Uterus (tissue), 4 donors: ENCODE results near the gene CPA4. TPM values are rescaled to one million over a fixed set of nuclear protein-coding genes. Genes with fewer than 3 reads are reported as not detected.
"Not testable (repeated sequence)": the region's sequence is repeated elsewhere in the genome, so short reads cannot be mapped to it uniquely, and the experiment has no call there.

Experiments
- DNase-seq, 2 donors: peaks; one replicate each; pipeline ENCODE4 v3.0.0-alpha.2; 2019 to 2020
- H3K27ac ChIP-seq, 2 donors: fragments of 200-600 bp; sonication (generic); 1 replicate in 1 of 2; 2 replicates in 1 of 2; pipeline ENCODE4 v1.5.1; 2016 to 2018
- H3K27me3 ChIP-seq, 2 donors: fragments of 200-600 bp; sonication (generic); one replicate each; pipeline ENCODE4 v1.5.1; 2018 to 2019; ENCODE audit warnings: control low read depth in 1 of 2
- H3K36me3 ChIP-seq, 2 donors: fragments of 200-600 bp; sonication (generic); one replicate each; pipeline ENCODE4 v1.5.1; 2019; ENCODE audit warnings: control low read depth in 1 of 2
- H3K4me1 ChIP-seq, 2 donors: fragments of 200-600 bp; sonication (generic); one replicate each; pipeline ENCODE4 v1.5.1; 2018 to 2019; ENCODE audit warnings: control low read depth in 1 of 2
- H3K4me3 ChIP-seq, 2 donors: fragments of 200-600 bp; sonication (generic); 1 replicate in 1 of 2; 2 replicates in 1 of 2; pipeline ENCODE4 v1.5.1; 2018 to 2019; ENCODE audit warnings: mild to moderate bottlenecking in 1 of 2
- H3K9me3 ChIP-seq, 2 donors: fragments of 200-600 bp; sonication (generic); one replicate each; pipeline ENCODE4 v1.5.1; 2019; ENCODE audit warnings: control low read depth in 1 of 2
- CTCF ChIP-seq, 4 experiments: fragments of 200-600 bp in 2 of 4; fragments of 450-650 bp in 2 of 4; sonication (generic) in 2 of 4; IDR thresholded peaks; one replicate each; pipeline ENCODE4 v1.5.1; 2016 to 2019; ENCODE audit warnings: antibody characterized with exemption in 4 of 4, mild to moderate bottlenecking in 2 of 4, moderate library complexity in 1 of 4
- POLR2A ChIP-seq, 2 donors: fragments of 450-650 bp; IDR thresholded peaks; one replicate each; pipeline ENCODE4 v1.6.1; 2016; ENCODE audit warnings: antibody characterized with exemption in 2 of 2, mild to moderate bottlenecking in 1 of 2, moderate library complexity in 1 of 2
- intact Hi-C: fragments of 100-400 bp; cut with DNase I; formaldehyde crosslinking; loops from one replicate; pipeline ENCODE4 v1.15.1; 2023; ENCODE audit warnings: low total_unique reads
- total RNA-seq, 4 donors: library from RNA; depleted of rRNA in 3 of 4; stranded (reverse); fragments of >200 nt in 3 of 4; gene quantifications; one replicate each; pipeline versions ENCODE4 v1.1.0 to v1.2.4, GENCODE V29; 2014 to 2023
- donor health status: DM: yes; HTN: yes; CAD: no.

Gene CPA4, protein sequence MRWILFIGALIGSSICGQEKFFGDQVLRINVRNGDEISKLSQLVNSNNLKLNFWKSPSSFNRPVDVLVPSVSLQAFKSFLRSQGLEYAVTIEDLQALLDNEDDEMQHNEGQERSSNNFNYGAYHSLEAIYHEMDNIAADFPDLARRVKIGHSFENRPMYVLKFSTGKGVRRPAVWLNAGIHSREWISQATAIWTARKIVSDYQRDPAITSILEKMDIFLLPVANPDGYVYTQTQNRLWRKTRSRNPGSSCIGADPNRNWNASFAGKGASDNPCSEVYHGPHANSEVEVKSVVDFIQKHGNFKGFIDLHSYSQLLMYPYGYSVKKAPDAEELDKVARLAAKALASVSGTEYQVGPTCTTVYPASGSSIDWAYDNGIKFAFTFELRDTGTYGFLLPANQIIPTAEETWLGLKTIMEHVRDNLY
- 1 to 10 TPM in 1 of 4 donors, not detected in 3; 1.3 TPM for total RNA-seq

DNA sequence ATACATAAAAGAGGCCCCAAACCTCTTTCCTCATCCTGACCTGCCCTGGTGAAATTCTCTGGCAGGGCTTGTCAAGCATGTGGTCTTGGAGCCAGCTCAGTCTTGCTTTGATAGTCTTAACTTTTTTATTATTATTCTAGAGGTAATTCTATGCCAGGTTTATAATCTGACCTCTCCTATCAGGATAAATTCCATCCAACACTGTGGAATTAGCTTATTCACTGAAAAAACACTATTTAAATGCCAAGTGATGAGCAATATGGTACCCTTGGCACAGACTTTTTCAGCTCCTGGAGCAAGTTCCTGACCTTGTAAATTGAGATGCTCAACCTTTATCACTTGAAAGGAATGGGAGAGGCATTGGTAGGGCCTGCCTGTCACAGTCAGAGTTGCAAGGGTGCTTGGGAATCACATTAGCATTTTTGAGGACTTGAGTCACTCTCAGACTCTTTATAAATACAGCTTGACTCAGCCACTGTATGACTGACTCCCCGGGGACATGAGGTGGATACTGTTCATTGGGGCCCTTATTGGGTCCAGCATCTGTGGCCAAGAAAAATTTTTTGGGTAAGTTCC lies at the start of gene CPA4:
Gene CPA4 (plus strand): TSS at position 480 of the 576 bp plus-strand sequence. CDS start 20 bp downstream, at position 500.
- H3K27me3 ChIP-seq = no peaks in the 10 kb centered on the region
- DNase-seq = no peak
- no peaks in the 10 kb centered on the region for H3K9me3 ChIP-seq
- intact Hi-C loops = no loop called here
- TF ChIP-seq POLR2A (IDR thresholded peaks at IDR 0.05) = no peak
- TF ChIP-seq CTCF (IDR thresholded peaks at IDR 0.05) = no peak
- no peak within 1 kb of the TSS for H3K4me3 ChIP-seq
- H3K27ac ChIP-seq = peak within 1 kb of the TSS in 1 of 2 donors; percentile 20
- H3K36me3 ChIP-seq = no peaks in the 10 kb centered on the region
- no peaks in the 10 kb centered on the region for H3K4me1 ChIP-seq

DNA sequence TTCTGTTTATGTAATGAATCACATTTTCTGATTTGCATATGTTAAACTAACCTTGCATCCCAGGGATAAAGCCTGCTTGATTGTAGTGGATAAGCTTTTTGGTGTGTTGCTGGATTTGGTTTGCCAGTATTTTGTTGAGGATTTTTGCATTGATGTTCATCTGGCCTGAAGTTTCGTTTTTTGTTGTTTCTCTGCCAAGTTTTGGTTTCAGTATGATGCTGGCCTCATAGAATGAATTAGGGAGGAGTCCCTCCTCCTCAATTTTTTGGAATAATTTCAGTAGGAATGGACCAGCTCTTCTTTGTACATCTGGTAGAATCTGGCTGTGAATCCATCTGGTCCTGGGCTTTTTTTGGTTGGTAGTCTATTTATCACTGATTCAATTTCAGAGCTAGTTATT lies 49.5 kb upstream of the CPA4 start:
- H3K4me3 ChIP-seq, H3K27ac ChIP-seq, H3K4me1 ChIP-seq, intact Hi-C loops, H3K27me3 ChIP-seq, DNase-seq, H3K9me3 ChIP-seq, H3K36me3 ChIP-seq: not testable (repeated sequence)

GRCh38 chr7:130246491-130246890 lies 46.5 kb upstream of the CPA4 start:
- intact Hi-C loops, H3K27ac ChIP-seq, H3K27me3 ChIP-seq, DNase-seq, H3K4me3 ChIP-seq, H3K9me3 ChIP-seq, H3K36me3 ChIP-seq, H3K4me1 ChIP-seq: not testable (repeated sequence)

GRCh38 chr7:130248842-130249241 lies 44.1 kb upstream of the CPA4 start:
- intact Hi-C loops, H3K9me3 ChIP-seq, H3K4me1 ChIP-seq, H3K4me3 ChIP-seq, DNase-seq, H3K27me3 ChIP-seq, H3K27ac ChIP-seq, H3K36me3 ChIP-seq: not testable (repeated sequence)

DNA sequence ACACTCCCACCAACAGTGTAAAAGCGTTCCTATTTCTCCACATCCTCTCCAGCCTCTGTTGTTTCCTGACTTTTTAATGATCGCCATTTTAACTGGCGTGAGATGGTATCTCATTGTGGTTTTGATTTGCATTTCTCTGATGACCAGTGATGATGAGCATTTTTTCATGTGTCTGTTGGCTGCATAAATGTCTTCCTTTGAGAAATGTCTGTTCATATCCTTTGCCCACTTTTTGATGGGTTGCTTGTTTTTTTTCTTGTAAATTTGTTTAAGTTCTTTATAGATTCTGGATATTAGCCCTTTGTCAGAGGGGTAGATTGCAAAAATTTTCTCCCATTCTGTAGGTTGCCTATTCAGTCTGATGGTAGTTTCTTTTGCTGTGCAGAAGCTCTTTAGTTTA lies 43.3 kb upstream of the CPA4 start:
- H3K9me3 ChIP-seq, H3K4me1 ChIP-seq, H3K36me3 ChIP-seq, DNase-seq, intact Hi-C loops, H3K27ac ChIP-seq, H3K4me3 ChIP-seq, H3K27me3 ChIP-seq: not testable (repeated sequence)

- no peaks in the 10 kb centered on the region for H3K4me1 ChIP-seq
- H3K27me3 ChIP-seq = no peaks in the 10 kb centered on the region
- intact Hi-C loops = no loop called here
- TF ChIP-seq POLR2A (IDR thresholded peaks at IDR 0.05) = no peak
- TF ChIP-seq CTCF (IDR thresholded peaks at IDR 0.05) = no peak
- H3K27ac ChIP-seq = no peak overlapping the region
- H3K36me3 ChIP-seq = no peaks in the 10 kb centered on the region
- DNase-seq = no peak
- H3K4me3 ChIP-seq = no peak overlapping the region
- peaks cover 0 to 7% of the 10 kb centered on the region in 2 donors for H3K9me3 ChIP-seq
Measured at GRCh38 chr7:130254555-130254954, 38.4 kb upstream of the CPA4 start.

DNA sequence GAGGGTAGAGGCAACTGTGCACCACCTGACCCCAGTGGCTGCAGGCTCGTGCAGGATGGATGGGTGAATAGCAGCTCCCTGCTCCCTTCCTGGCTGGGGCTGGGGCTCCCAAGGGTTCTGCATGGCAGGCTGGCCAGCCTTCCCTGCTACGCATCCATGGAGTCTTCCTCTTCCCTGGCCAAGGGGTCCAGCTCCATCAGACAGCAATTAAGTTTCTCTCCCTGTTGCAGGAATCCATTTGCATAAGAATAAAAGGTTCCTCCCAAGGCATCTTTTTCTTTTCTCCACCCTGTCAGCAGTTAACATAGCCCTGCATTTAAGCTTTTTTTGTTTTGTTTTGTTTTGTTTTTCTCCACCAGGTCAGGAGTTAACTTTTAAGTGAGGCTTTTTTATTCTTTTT lies 36.3 kb upstream of the CPA4 start:
- intact Hi-C loops = no loop called here
- no peaks in the 10 kb centered on the region for H3K36me3 ChIP-seq
- H3K27me3 ChIP-seq = no peaks in the 10 kb centered on the region
- DNase-seq = no peak
- TF ChIP-seq POLR2A (IDR thresholded peaks at IDR 0.05) (no peak), CTCF (IDR thresholded peaks at IDR 0.05) (no peak)
- peaks cover 0 to 7% of the 10 kb centered on the region in 2 donors for H3K9me3 ChIP-seq
- H3K4me3 ChIP-seq = no peak overlapping the region
- no peaks in the 10 kb centered on the region for H3K4me1 ChIP-seq
- no peak overlapping the region for H3K27ac ChIP-seq
